A549 (cell line): ENCODE data around the gene XPR1. TPM values are rescaled to one million over a fixed set of nuclear protein-coding genes. Genes with fewer than 3 reads are reported as not detected.

Experiments
- ATAC-seq, 2 experiments: fragments of 200-7000 bp in 1 of 2; fragments of >200 bp in 1 of 2; cut with Nextera tagmentation in 1 of 2; cut with Tn5 transposase in 1 of 2; 3 replicates each; pipeline versions ENCODE4 v1.8.0 to v1.9.1; 2018 to 2020; ENCODE audit warnings: mild to moderate bottlenecking in 1 of 2, moderate library complexity in 1 of 2
- CTCF ChIA-PET: fragments of 300-600 bp; sonication (Branson Sonifier 250); formaldehyde crosslinking; extraction: SDS; loops from one replicate; lab custom pipeline; 2021; ENCODE audit warnings: antibody characterized with exemption, inconsistent platforms; lab: Yijun Ruan, JAX
- POLR2A ChIA-PET: fragments of 350-600 bp; formaldehyde crosslinking; extraction: SDS; loops from one replicate; lab custom pipeline; 2021; ENCODE audit warnings: antibody characterized with exemption, inconsistent platforms; lab: Yijun Ruan, JAX
- DNase-seq, 2 experiments: peaks; one replicate each; pipeline versions ENCODE4 v3.0.0 to v3.0.0-alpha.2; 2011 to 2016; ENCODE audit warnings: low read depth in 1 of 2, low spot score in 1 of 2
- FAIRE-seq: peaks from 2 replicates; lab custom pipeline; 2011; peaks lifted over from hg19 to GRCh38; lab: Jason Lieb, UNC
- H3K27ac ChIP-seq, 2 experiments: fragments of >200 bp; sonication (Bioruptor Twin); formaldehyde crosslinking; 3 replicates each; pipeline ENCODE4 v1.5.1; 2016 to 2017
- H3K4me1 ChIP-seq: fragments of >200 bp; sonication (Bioruptor Twin); formaldehyde crosslinking; 3 replicates; pipeline ENCODE4 v1.6.1; 2016
- H3K4me2 ChIP-seq: fragments of >200 bp; sonication (Bioruptor Twin); formaldehyde crosslinking; 3 replicates; pipeline ENCODE4 v1.6.1; 2016
- H3K4me3 ChIP-seq: fragments of >200 bp; sonication (Bioruptor Twin); formaldehyde crosslinking; 3 replicates; pipeline ENCODE4 v1.5.1; 2016
- H3K9me3 ChIP-seq: fragments of >200 bp; sonication (Bioruptor Twin); formaldehyde crosslinking; 3 replicates; pipeline ENCODE4 v1.6.1; 2016
- CEBPB ChIP-seq, 2 experiments: fragments of >200 bp in 1 of 2; sonication (Bioruptor Twin) in 1 of 2; formaldehyde crosslinking in 1 of 2; IDR thresholded peaks; 2 replicates each; pipeline ENCODE4 v1.6.1; 2012 to 2016
- CHD2 ChIP-seq: fragments of 150-350 bp; IDR thresholded peaks from 2 replicates; pipeline ENCODE4 v1.6.1; 2014; ENCODE audit warnings: low read length; ENCODE audit not compliant: partially characterized antibody
- CHD4 ChIP-seq: fragments of 200-600 bp; sonication (generic); IDR thresholded peaks from 2 replicates; pipeline ENCODE4 v1.6.1; 2016; ENCODE audit warnings: antibody characterized with exemption, mild to moderate bottlenecking, borderline replicate concordance
- E2F6 ChIP-seq: IDR thresholded peaks from 2 replicates; pipeline ENCODE4 v1.6.1; 2012; ENCODE audit warnings: low read depth, borderline replicate concordance
- EP300 ChIP-seq, 2 experiments: fragments of >200 bp; sonication (Bioruptor Twin); formaldehyde crosslinking; IDR thresholded peaks; 2 replicates in 1 of 2; 3 replicates in 1 of 2; pipeline ENCODE4 v1.6.1; 2016 to 2017
- FOSL2 ChIP-seq, 2 experiments: fragments of 450-650 bp in 1 of 2; fragments of >200 bp in 1 of 2; sonication (Bioruptor Twin) in 1 of 2; formaldehyde crosslinking; IDR thresholded peaks; 2 replicates each; pipeline versions ENCODE4 v1.5.0 to v1.6.1; 2016 to 2020; ENCODE audit warnings: mild to moderate bottlenecking in 1 of 2, moderate library complexity in 1 of 2
- FOXS1 ChIP-seq: fragments of 250-450 bp; sonication (Bioruptor Pico); IDR thresholded peaks from 2 replicates; pipeline ENCODE4 v1.5.0; 2020; ENCODE audit warnings: mild to moderate bottlenecking, moderate library complexity
- GATA3 ChIP-seq: IDR thresholded peaks from 2 replicates; pipeline ENCODE4 v1.6.1; 2012; ENCODE audit warnings: borderline replicate concordance
- HOXA7 ChIP-seq: fragments of 250-450 bp; sonication (Bioruptor Pico); IDR thresholded peaks from 2 replicates; pipeline ENCODE4 v1.5.0; 2020; ENCODE audit warnings: mild to moderate bottlenecking, moderate library complexity
- MAZ ChIP-seq: fragments of 150-350 bp; IDR thresholded peaks from 2 replicates; pipeline ENCODE4 v1.6.1; 2014; ENCODE audit warnings: antibody characterized with exemption, low read depth, low read length, borderline replicate concordance
- MYC ChIP-seq: IDR thresholded peaks from 2 replicates; pipeline ENCODE4 v1.6.1; 2012; ENCODE audit warnings: mild to moderate bottlenecking, inconsistent platforms, low read length, improper control_type of control experiment, borderline replicate concordance
- RAD21 ChIP-seq, 2 experiments: fragments of >200 bp in 1 of 2; sonication (Bioruptor Twin) in 1 of 2; formaldehyde crosslinking in 1 of 2; IDR thresholded peaks in 1 of 2; conservative IDR thresholded peaks in 1 of 2; 2 replicates in 1 of 2; 3 replicates in 1 of 2; pipeline ENCODE4 v1.6.1; 2012 to 2018; ENCODE audit warnings: inconsistent platforms in 1 of 2
- RARB ChIP-seq: fragments of 250-450 bp; sonication (Bioruptor Pico); IDR thresholded peaks from 2 replicates; pipeline ENCODE4 v1.8.0; 2021; ENCODE audit warnings: mild to moderate bottlenecking, moderate library complexity
- RCOR1 ChIP-seq: fragments of 150-350 bp; IDR thresholded peaks from 2 replicates; pipeline ENCODE4 v1.6.1; 2014; ENCODE audit warnings: antibody characterized with exemption, low read length, low read depth
- RFX5 ChIP-seq: fragments of 450-650 bp; IDR thresholded peaks from 2 replicates; pipeline ENCODE4 v1.7.1; 2014; ENCODE audit warnings: antibody characterized with exemption, mild to moderate bottlenecking, moderate library complexity
- SREBF2 ChIP-seq: fragments of 450-650 bp; IDR thresholded peaks from 2 replicates; pipeline ENCODE4 v1.6.1; 2014; ENCODE audit warnings: mild to moderate bottlenecking, moderate library complexity
- TFCP2L1 ChIP-seq: fragments of 250-450 bp; sonication (Bioruptor Pico); IDR thresholded peaks from 2 replicates; pipeline ENCODE4 v1.5.0; 2021; ENCODE audit warnings: mild to moderate bottlenecking
- WGBS: methylation state at CpG from one replicate; pipeline ENCODE4 v1.1.6; 2017; ENCODE audit errors: missing lambda C conversion rate; 5-methylcytosine and 5-hydroxymethylcytosine counted together
- polyA plus RNA-seq, 4 experiments: library from polyadenylated mRNA; depleted of rRNA in 3 of 4; stranded (reverse); fragments of >200 nt; fragmentation: RNase III in 1 of 4; extraction: RNeasy Plus Mini Kit Qiagen cat#74134 plus additional on column Dnase treatment in 1 of 4; gene quantifications; 2 replicates in 3 of 4; 3 replicates in 1 of 4; pipeline ENCODE4 v1.2.3, GENCODE V29; 2011 to 2017
- TF ChIP-seq, protein P1 (sequence below): IDR thresholded peaks from 2 replicates; pipeline ENCODE4 v1.6.1; 2012
- TF ChIP-seq, protein P2 (sequence below): fragments of 450-650 bp; IDR thresholded peaks from 2 replicates; pipeline ENCODE4 v1.6.1; 2014; ENCODE audit warnings: antibody characterized with exemption

Gene XPR1
- polyA plus RNA-seq, 2 of the 4 experiments (the other 2 are of a cell fraction): 37.5 to 86.1 TPM

DNA sequence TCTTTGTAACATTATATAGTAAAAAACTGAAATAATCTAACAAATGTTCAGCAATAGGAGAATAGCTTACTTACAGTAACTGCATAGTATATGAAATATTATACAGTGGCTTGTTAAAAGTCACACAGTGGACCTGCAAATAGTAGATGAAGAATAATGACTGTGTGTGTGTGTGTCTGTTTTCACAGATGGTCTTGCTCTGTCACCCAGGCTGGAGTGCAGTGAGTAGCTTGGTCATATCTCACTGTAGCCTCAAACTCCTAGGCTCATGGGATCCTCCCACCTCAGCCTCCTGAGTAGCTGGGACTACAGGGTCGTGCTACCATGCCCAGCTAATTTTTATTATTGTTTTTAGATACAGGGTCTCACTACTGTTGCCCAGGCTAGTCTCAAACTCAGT lies 213.5 kb downstream of the XPR1 start:
- 74% methylated on average over 1 of the region's 1 CpG for WGBS
- Histone ChIP-seq H3K4me1 (no peaks in the 10 kb centered on the region), H3K4me2 (no peak overlapping the region), H3K9me3 (no peaks in the 10 kb centered on the region), H3K27ac (no peak overlapping the region), H3K4me3 (no peak overlapping the region)
- no peak for ATAC-seq
- ChIA-PET POLR2A (interaction anchor here (0.7 kb wide), 1 partner anchor 291 kb away, joined by 4 read pairs; no protein-coding TSS in a partner anchor), CTCF (interaction anchor here (0.6 kb wide), 1 partner anchor 311 kb away, joined by 3 read pairs; no protein-coding TSS in a partner anchor)
- no peak for FAIRE-seq
- no peak for DNase-seq
- no peak for TF ChIP-seq FOXS1
- TF ChIP-seq MAZ: no peak
- TF ChIP-seq TFCP2L1 (CRISPR knock-in tag): no peak
- no peak for TF ChIP-seq EP300 (IDR thresholded peaks at IDR 0.05)
- no peak for TF ChIP-seq CHD4
- TF ChIP-seq, protein P1, sequence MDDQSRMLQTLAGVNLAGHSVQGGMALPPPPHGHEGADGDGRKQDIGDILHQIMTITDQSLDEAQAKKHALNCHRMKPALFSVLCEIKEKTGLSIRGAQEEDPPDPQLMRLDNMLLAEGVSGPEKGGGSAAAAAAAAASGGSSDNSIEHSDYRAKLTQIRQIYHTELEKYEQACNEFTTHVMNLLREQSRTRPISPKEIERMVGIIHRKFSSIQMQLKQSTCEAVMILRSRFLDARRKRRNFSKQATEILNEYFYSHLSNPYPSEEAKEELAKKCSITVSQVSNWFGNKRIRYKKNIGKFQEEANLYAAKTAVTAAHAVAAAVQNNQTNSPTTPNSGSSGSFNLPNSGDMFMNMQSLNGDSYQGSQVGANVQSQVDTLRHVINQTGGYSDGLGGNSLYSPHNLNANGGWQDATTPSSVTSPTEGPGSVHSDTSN: no peak
- TF ChIP-seq RCOR1: no peak
- no peak for TF ChIP-seq SREBF2
- no peak for TF ChIP-seq RAD21 (conservative IDR thresholded peaks at IDR 0.05 in 1 of 2, IDR thresholded peaks at IDR 0.05 in 1 of 2)
- TF ChIP-seq HOXA7 (CRISPR knock-in tag): no peak
- TF ChIP-seq E2F6: no peak
- no peak for TF ChIP-seq MYC
- TF ChIP-seq RARB (CRISPR knock-in tag): no peak
- no peak for TF ChIP-seq FOSL2 (IDR thresholded peaks at IDR 0.05)
- TF ChIP-seq FOSL2 (CRISPR knock-in tag; IDR thresholded peaks at IDR 0.05): no peak

GRCh38 chr1:180848191-180848590 lies 216.4 kb downstream of the XPR1 start:
- H3K4me2 ChIP-seq: no peak overlapping the region
- TF ChIP-seq CEBPB (IDR thresholded peaks at IDR 0.05): no peak
- no peak for TF ChIP-seq RARB (CRISPR knock-in tag)
- no peak for TF ChIP-seq GATA3
- no peak for TF ChIP-seq RFX5
- TF ChIP-seq, protein P2, sequence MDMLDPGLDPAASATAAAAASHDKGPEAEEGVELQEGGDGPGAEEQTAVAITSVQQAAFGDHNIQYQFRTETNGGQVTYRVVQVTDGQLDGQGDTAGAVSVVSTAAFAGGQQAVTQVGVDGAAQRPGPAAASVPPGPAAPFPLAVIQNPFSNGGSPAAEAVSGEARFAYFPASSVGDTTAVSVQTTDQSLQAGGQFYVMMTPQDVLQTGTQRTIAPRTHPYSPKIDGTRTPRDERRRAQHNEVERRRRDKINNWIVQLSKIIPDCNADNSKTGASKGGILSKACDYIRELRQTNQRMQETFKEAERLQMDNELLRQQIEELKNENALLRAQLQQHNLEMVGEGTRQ: no peak
- TF ChIP-seq, all 56 proteins: peak for 0
- no peaks in the 10 kb centered on the region for H3K9me3 ChIP-seq
- H3K27ac ChIP-seq: no peak overlapping the region
- DNase-seq (no peak), ATAC-seq (no peak), FAIRE-seq (no peak)
- H3K4me3 ChIP-seq: no peak overlapping the region
- POLR2A ChIA-PET: no interaction called here
- no peaks in the 10 kb centered on the region for H3K4me1 ChIP-seq
- CTCF ChIA-PET: interaction anchor here (0.9 to 1.1 kb wide), 2 partner anchors 318 to 333 kb away, joined by 3 to 4 read pairs; no protein-coding TSS in a partner anchor

- H3K4me2 ChIP-seq: no peak overlapping the region
- DNase-seq: no peak
- POLR2A ChIA-PET: no interaction called here
- no peaks in the 10 kb centered on the region for H3K4me1 ChIP-seq
- no peak for TF ChIP-seq CHD2
- CTCF ChIA-PET: interaction anchor here (0.9 to 1.1 kb wide), 2 partner anchors 319 to 334 kb away, joined by 3 to 4 read pairs; no protein-coding TSS in a partner anchor
- ATAC-seq: no peak
- H3K27ac ChIP-seq: no peak overlapping the region
- no peak overlapping the region for H3K4me3 ChIP-seq
- no peaks in the 10 kb centered on the region for H3K9me3 ChIP-seq
- 84% methylated on average over 6 of the region's 6 CpGs for WGBS
- FAIRE-seq: no peak
These were observed 217.4 kb downstream of the XPR1 start for GRCh38 chr1:180849031-180849775.
